ENCODE data around the gene DUT. TPM values are rescaled to one million over a fixed set of nuclear protein-coding genes. Genes with fewer than 3 reads are reported as not detected.

Gene DUT
- total RNA-seq, 1 donor from 2014 or later, result 59.4 TPM

- no peak for DNase-seq
Measured at GRCh38 chr15:48371961-48372360, 40.7 kb downstream of the DUT start.

GRCh38 chr15:48373821-48374451, 42.7 kb downstream of the DUT start:
- DNase-seq, result no peak

DNA sequence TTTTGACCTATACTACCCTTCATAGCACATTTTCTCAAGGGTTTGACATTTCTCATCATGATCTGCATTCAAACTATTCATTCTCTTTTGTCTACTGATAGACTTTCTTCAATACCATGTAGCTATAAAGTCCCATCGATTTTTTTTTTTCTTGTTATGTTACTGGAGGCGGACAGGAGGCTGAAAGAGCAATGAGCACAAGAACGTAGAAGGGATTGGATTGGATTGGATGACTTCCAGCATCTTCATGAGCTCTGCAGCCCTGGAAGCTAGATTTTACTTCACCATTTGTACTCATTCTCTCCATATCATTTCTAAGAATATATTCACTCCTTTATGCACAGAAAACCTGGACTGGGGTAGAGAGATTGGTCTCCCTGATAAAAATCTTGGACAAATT, 43.2 kb downstream of the DUT start:
- no peak for DNase-seq

GRCh38 chr15:48375767-48376166, 44.5 kb downstream of the DUT start:
- no peak for DNase-seq

GRCh38 chr15:48380198-48380597, 49.0 kb downstream of the DUT start:
- DNase-seq, result no peak

GRCh38 chr15:48381861-48382260, 50.6 kb downstream of the DUT start:
- no peak for DNase-seq

DNA sequence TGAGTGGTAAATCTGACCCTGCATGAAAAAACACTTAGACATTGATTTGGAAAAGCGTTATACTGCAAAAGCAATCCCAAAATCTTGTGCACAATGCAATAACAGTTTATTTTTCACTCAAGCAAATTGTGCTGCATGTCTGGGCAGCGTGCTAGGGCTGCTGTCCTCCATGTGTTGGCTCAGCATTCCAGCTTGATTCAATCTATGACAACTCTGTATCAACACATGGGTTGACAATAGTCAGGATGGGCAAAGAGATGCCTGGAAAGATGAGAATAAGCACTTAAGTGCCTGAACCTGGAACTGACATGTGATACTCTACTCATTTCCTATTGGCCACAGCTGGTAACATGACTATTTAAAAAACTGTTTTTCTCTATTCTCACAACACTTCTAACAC, 51.8 kb downstream of the DUT start:
- no peak for DNase-seq

GRCh38 chr15:48384616-48385015, 53.4 kb downstream of the DUT start:
- DNase-seq, result no peak

DNA sequence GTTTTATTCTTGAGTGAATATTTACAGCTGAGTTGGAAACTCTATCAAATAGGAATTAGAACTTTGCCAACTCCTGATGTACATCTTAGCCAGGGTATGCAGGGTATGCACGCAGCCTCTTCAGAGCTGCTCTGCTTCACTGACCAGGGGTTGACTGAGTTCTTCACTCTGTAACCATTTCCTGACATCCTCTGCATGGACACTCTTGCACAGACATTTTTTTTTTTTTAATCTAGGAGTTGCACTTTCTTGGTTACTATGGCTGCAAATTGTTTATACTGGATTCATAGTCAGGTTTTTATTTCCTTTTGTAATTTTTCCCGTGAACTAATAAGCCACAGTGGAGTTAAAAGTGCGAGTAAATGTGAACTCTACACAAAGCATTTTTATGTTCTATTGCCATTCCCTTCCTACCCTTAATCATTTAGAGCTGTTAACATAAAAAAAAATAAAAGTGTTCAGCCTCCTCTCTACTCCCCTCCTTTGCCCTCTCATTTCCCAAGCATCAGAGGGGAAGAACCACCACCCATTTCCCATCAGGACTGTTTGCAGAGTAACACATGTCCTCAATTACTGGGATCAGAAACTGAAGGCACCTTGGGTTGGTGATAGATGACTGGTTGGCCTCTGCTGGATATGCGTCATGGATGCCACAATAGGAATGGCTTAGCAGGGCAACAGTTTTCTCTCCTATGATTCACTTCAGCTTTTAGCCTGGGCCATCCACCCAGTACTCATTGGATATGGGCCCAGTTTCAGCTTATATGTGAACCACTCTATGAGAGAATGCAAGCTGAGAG, 54.0 kb downstream of the DUT start:
- no peak for DNase-seq

DNA sequence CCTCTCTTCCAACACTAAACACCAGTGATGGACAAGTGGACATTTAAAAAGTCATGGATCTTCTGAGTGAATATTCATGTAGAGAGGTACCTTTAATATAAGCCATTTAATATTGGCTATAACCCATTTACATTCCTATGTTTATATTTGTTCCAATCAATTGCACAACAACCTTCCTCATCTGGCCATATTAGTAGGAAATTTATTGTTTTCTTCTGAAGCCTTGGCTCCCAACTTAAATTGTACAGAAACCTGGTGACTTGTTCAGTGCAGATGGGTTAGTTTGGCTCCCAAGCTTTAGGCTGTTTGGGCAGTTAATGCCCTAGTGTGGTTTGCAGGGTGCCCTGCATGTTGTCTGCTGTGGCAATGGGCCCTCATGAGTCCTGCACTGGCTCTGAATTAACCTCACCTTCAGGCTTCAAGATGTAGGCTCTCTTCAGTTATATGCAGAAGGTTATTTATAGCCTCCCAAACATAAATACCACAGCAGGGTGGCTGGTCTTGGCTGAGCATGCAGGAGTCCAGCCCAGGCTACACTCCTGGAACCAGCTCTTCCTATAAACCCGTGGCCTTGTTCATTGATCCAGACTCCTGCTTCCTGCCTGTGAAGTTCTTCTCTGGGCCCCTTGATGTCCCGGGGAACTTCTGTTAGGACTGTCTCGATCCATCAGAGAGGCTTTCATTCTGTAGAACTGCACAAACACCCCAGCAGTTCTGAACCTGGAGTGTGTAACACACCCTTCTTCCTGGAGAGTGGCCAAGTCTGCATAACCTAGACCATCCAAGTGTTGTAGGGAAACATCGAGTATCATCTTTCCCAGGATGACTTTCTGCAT, 57.0 kb downstream of the DUT start:
- no peak for DNase-seq

- DNase-seq, result no peak
Measured at GRCh38 chr15:48388910-48389309, 57.7 kb downstream of the DUT start.

DNA sequence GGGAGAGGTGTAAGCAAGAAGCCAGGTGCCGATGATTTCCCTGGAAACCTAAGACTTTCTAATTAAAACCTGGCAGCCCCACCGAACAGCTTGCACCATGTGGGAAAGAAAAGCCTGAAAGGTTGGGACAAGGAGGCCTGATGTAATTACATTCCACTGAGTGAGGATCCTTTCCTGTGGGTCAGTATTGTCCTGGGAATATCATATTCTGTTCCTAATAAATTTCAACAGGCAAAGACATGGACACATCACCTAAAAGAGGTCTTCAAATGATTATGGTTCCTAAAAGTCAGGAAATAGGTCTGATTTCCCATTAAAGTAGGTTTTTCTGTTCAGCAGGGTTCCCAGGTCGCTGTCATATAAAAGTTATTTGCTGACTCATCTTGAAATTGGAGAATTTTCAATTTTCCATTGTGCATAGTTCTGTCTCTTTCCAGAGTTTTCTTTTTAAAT, 58.5 kb downstream of the DUT start:
- no peak for DNase-seq

DNA sequence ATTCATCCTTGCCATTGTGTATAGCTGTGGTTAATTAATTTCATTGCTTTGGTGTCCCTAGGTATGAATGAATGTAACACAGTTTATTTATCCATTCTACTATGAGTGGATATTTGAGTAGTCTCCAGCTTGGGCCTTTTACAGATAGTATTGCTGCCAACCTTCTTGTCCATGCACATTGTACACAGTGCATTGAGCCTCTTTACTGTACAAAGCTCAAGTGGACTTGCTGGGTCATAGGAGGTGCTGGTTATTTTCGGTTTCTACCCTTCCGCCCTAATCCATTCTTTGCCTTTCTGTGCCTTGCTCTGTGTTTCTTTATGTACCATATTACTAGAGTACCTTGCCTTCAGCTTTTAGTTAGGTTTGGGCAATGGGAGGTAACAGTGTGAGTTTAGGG, 60.7 kb downstream of the DUT start:
- DNase-seq, result no peak

GRCh38 chr15:48392356-48392755, 61.1 kb downstream of the DUT start:
- DNase-seq, result no peak

Small RNA genes within 50 kb of the gene (small RNA-seq; reads per million reads assigned to genes)
- gene RF00019, result not detected

Other genes starting within 250 kb of the DUT start
- gene SLC24A5, start 210.4 kb upstream of the DUT start, total RNA-seq, result not detected
- 158 TPM for gene MYEF2, start 153.1 kb upstream of the DUT start, total RNA-seq
- gene CTXN2, start 139.8 kb upstream of the DUT start, total RNA-seq, result 0.16 TPM
- 0.16 TPM for gene SLC12A1, start 125.1 kb upstream of the DUT start, total RNA-seq